ENCODE measurements around the gene TLE7.

GRCh38 chr16:71404364-71404763, 37.5 kb downstream of the TLE7 start:
- TF ChIP-seq POLR2AphosphoS5 (IDR thresholded peaks at IDR 0.05) (no peak), CTCF (IDR thresholded peaks at IDR 0.05) (no peak), POLR2A (IDR thresholded peaks at IDR 0.05; ENCODE audit: low read depth) (no peak)

All from esophagus muscularis mucosa (tissue), 3 donors.